HCT116 (cell line): ENCODE results near the gene IGSF23. TPM values are rescaled to one million over a fixed set of nuclear protein-coding genes. Genes with fewer than 3 reads are reported as not detected.
"Not testable (repeated sequence)": the region's sequence is repeated elsewhere in the genome, so short reads cannot be mapped to it uniquely, and the experiment has no call there.

Source experiments
- ATAC-seq: fragments of 200-7000 bp; cut with Tn5 transposase; 2 replicates; pipeline ENCODE4 v1.9.1; 2020; ENCODE audit warnings: mild to moderate bottlenecking, moderate library complexity
- BruUV-seq: library from RNA; stranded (reverse); fragments of 400-500 nt; replicated peaks from 2 replicates; lab custom pipeline; 2021; lab: Mats Ljungman, UMichigan
- CTCF ChIA-PET: fragments of 300-600 bp; sonication (Branson Sonifier 250); formaldehyde crosslinking; loops from one replicate; lab custom pipeline; 2021; ENCODE audit warnings: antibody characterized with exemption; lab: Charles Lee
- POLR2A ChIA-PET: fragments of 300-600, 350-600 bp; sonication (Branson Sonifier 250); formaldehyde crosslinking; loops from one replicate; lab custom pipeline; 2021; ENCODE audit warnings: antibody characterized with exemption; lab: Charles Lee
- RAD21 ChIA-PET, 2 experiments: fragments of 300-600 bp; sonication (Branson Sonifier 250); formaldehyde crosslinking; loops; one replicate each; lab custom pipeline; 2023; ENCODE audit warnings: low total read pairs in 2 of 2; ENCODE audit not compliant: uncharacterized antibody in 2 of 2, unreplicated experiment in 2 of 2, low non-redundant PET in 1 of 2; lab: Charles Lee
- DNase-seq: peaks from one replicate; pipeline ENCODE4 v3.0.0-alpha.2; 2010; ENCODE audit warnings: low read depth, low spot score
- H2AFZ ChIP-seq: fragments of 200-600 bp; shearing (Covaris generic), sonication (generic); 2 replicates; pipeline ENCODE4 v1.6.1; 2017; ENCODE audit warnings: low read depth, mixed run types, mixed read lengths, antibody characterized with exemption, low read length; ENCODE audit not compliant: poor library complexity, severe bottlenecking
- H3K27ac ChIP-seq: 2 replicates; pipeline ENCODE4 v1.5.1; 2012; ENCODE audit warnings: low read depth, low read length
- H3K27me3 ChIP-seq: fragments of 200-600 bp; sonication (generic); 2 replicates; pipeline ENCODE4 v1.6.1; 2016; ENCODE audit warnings: mixed run types, low read length, mixed read lengths; ENCODE audit not compliant: insufficient read depth
- H3K36me3 ChIP-seq, 2 experiments: fragments of 200-500 bp in 1 of 2; fragments of 200-600 bp in 1 of 2; sonication (Bioruptor generic) in 1 of 2; sonication (generic) in 1 of 2; 2 replicates each; pipeline versions ENCODE4 v1.5.1 to v1.6.1; 2014 to 2016; ENCODE audit warnings: low read length in 2 of 2, inconsistent platforms in 1 of 2, mixed read lengths in 1 of 2, mixed run types in 1 of 2; ENCODE audit not compliant: insufficient read depth in 2 of 2, control insufficient read depth in 1 of 2
- H3K4me1 ChIP-seq, 2 experiments: fragments of 200-600 bp in 1 of 2; sonication (generic) in 1 of 2; 2 replicates each; pipeline versions ENCODE4 v1.5.1 to v1.6.1; 2012 to 2017; ENCODE audit warnings: low read length in 2 of 2, inconsistent platforms in 1 of 2, mild to moderate bottlenecking in 1 of 2, mixed read lengths in 1 of 2, mixed run types in 1 of 2, moderate library complexity in 1 of 2; ENCODE audit not compliant: insufficient read depth in 2 of 2, control insufficient read depth in 1 of 2
- H3K4me2 ChIP-seq: fragments of 200-600 bp; sonication (generic); 2 replicates; pipeline ENCODE4 v1.6.1; 2017; ENCODE audit warnings: mixed run types, low read length, mixed read lengths
- H3K4me3 ChIP-seq, 2 experiments: fragments of 200-600 bp in 1 of 2; sonication (generic) in 1 of 2; replicated peaks in 1 of 2; 2 replicates each; pipeline ENCODE4 v1.5.1; 2011 to 2016; ENCODE audit warnings: low read length in 2 of 2, control low read depth in 1 of 2, low read depth in 1 of 2, mild to moderate bottlenecking in 1 of 2, mixed read lengths in 1 of 2, mixed run types in 1 of 2
- H3K79me2 ChIP-seq: fragments of 200-600 bp; sonication (generic); 2 replicates; pipeline ENCODE4 v1.6.1; 2017; ENCODE audit warnings: mild to moderate bottlenecking, mixed run types, low read length, moderate library complexity, mixed read lengths; ENCODE audit not compliant: insufficient read depth
- H3K9ac ChIP-seq: fragments of 200-600 bp; sonication (generic); 2 replicates; pipeline ENCODE4 v1.6.1; 2016; ENCODE audit warnings: low read length, mixed read lengths
- H3K9me2 ChIP-seq: fragments of 200-600 bp; sonication (generic), shearing (Covaris generic); 2 replicates; pipeline ENCODE4 v1.6.1; 2017; ENCODE audit warnings: mixed run types, mild to moderate bottlenecking, moderate library complexity; ENCODE audit not compliant: insufficient read depth
- H3K9me3 ChIP-seq, 2 experiments: fragments of 200-500 bp in 1 of 2; fragments of 200-600 bp in 1 of 2; sonication (Bioruptor generic) in 1 of 2; sonication (generic) in 1 of 2; 2 replicates each; pipeline ENCODE4 v1.6.1; 2014 to 2017; ENCODE audit warnings: low read length in 2 of 2, mixed read lengths in 2 of 2, inconsistent platforms in 1 of 2, low read depth in 1 of 2, mild to moderate bottlenecking in 1 of 2, mixed run types in 1 of 2, moderate library complexity in 1 of 2; ENCODE audit not compliant: control insufficient read depth in 1 of 2, insufficient read depth in 1 of 2
- H4K20me1 ChIP-seq: fragments of 200-600 bp; sonication (generic), shearing (Covaris generic); 2 replicates; pipeline ENCODE4 v1.6.1; 2017; ENCODE audit warnings: mixed run types, mild to moderate bottlenecking, moderate library complexity; ENCODE audit not compliant: insufficient read depth
- CBX3 ChIP-seq: IDR thresholded peaks from 2 replicates; pipeline ENCODE4 v1.6.1; 2012; ENCODE audit warnings: low read depth
- EGR1 ChIP-seq: IDR thresholded peaks from 2 replicates; pipeline ENCODE4 v1.6.1; 2012; ENCODE audit warnings: low read depth
- EZH2phosphoT487 ChIP-seq: fragments of 200-600 bp; IDR thresholded peaks from 2 replicates; pipeline ENCODE4 v1.6.1; 2018; ENCODE audit warnings: antibody characterized with exemption, borderline replicate concordance
- FOSL1 ChIP-seq: IDR thresholded peaks from 2 replicates; pipeline ENCODE4 v1.6.1; 2012; ENCODE audit warnings: low read depth
- JUND ChIP-seq: IDR thresholded peaks from 2 replicates; pipeline ENCODE4 v1.6.1; 2012
- RAD21 ChIP-seq: IDR thresholded peaks from 2 replicates; pipeline ENCODE4 v1.6.1; 2012; ENCODE audit warnings: low read depth, mild to moderate bottlenecking
- intact Hi-C: fragments of 100-400 bp; cut with micrococcal nuclease; formaldehyde crosslinking; loops from 2 replicates; pipeline ENCODE4 v1.10.0; 2022
- total RNA-seq: library from RNA; stranded (reverse); gene quantifications from one replicate; pipeline ENCODE4 v1.2.1, GENCODE V29; 2021; ENCODE audit not compliant: unreplicated experiment
- TF ChIP-seq, protein P1 (sequence below): IDR thresholded peaks from 2 replicates; pipeline ENCODE4 v1.6.1; 2012
- TF ChIP-seq, protein P2 (sequence below): IDR thresholded peaks from 2 replicates; pipeline ENCODE4 v1.6.1; 2012; ENCODE audit warnings: low read depth

Gene IGSF23
- total RNA-seq, 1 experiment from 2014 or later: not detected

GRCh38 chr19:44634058-44634457 is 20.7 kb downstream of the IGSF23 start:
- BruUV-seq, ATAC-seq, CTCF ChIA-PET: not testable (repeated sequence)

GRCh38 chr19:44634785-44635184 is 21.4 kb downstream of the IGSF23 start:
- Histone ChIP-seq H3K36me3 (0 out of 4 replicates have a peak, but pooled peaks cover 0 to 4% of the 10 kb centered on the region in 2 experiments), H3K9me2 (no peaks in the 10 kb centered on the region), H3K27ac (no peak overlapping the region), H3K4me2 (no peak overlapping the region), H3K9ac (no peak overlapping the region), H3K79me2 (no peaks in the 10 kb centered on the region), H3K9me3 (no peaks in the 10 kb centered on the region), H4K20me1 (no peaks in the 10 kb centered on the region), H3K27me3 (no peaks in the 10 kb centered on the region), H3K4me1 (peaks cover 0 to 23% of the 10 kb centered on the region in 2 experiments; a peak in 3 of 4 replicates), H2AFZ (no peak overlapping the region), H3K4me3 (no peak overlapping the region)
- POLR2A ChIA-PET: no interaction called here
- BruUV-seq: no TSS peak
- no peak for TF ChIP-seq CBX3
- no peak for TF ChIP-seq RAD21
- TF ChIP-seq, protein P1, sequence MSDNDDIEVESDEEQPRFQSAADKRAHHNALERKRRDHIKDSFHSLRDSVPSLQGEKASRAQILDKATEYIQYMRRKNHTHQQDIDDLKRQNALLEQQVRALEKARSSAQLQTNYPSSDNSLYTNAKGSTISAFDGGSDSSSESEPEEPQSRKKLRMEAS: no peak
- no peak for TF ChIP-seq EZH2phosphoT487
- TF ChIP-seq FOSL1: no peak
- TF ChIP-seq, protein P2, sequence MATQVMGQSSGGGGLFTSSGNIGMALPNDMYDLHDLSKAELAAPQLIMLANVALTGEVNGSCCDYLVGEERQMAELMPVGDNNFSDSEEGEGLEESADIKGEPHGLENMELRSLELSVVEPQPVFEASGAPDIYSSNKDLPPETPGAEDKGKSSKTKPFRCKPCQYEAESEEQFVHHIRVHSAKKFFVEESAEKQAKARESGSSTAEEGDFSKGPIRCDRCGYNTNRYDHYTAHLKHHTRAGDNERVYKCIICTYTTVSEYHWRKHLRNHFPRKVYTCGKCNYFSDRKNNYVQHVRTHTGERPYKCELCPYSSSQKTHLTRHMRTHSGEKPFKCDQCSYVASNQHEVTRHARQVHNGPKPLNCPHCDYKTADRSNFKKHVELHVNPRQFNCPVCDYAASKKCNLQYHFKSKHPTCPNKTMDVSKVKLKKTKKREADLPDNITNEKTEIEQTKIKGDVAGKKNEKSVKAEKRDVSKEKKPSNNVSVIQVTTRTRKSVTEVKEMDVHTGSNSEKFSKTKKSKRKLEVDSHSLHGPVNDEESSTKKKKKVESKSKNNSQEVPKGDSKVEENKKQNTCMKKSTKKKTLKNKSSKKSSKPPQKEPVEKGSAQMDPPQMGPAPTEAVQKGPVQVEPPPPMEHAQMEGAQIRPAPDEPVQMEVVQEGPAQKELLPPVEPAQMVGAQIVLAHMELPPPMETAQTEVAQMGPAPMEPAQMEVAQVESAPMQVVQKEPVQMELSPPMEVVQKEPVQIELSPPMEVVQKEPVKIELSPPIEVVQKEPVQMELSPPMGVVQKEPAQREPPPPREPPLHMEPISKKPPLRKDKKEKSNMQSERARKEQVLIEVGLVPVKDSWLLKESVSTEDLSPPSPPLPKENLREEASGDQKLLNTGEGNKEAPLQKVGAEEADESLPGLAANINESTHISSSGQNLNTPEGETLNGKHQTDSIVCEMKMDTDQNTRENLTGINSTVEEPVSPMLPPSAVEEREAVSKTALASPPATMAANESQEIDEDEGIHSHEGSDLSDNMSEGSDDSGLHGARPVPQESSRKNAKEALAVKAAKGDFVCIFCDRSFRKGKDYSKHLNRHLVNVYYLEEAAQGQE: no peak
- no peak for TF ChIP-seq EGR1
- TF ChIP-seq JUND: no peak
- RAD21 ChIA-PET: no interaction called here
- no peak for ATAC-seq
- CTCF ChIA-PET: no interaction called here
- no peak for DNase-seq
- intact Hi-C loops: no loop called here

More at GRCh38 chr19:44634058-44634457, 20.7 kb downstream of the IGSF23 start:
- POLR2A ChIA-PET, H4K20me1 ChIP-seq, H3K4me3 ChIP-seq, H3K4me2 ChIP-seq, H3K27me3 ChIP-seq, DNase-seq, RAD21 ChIA-PET, H3K79me2 ChIP-seq, H3K9ac ChIP-seq, H2AFZ ChIP-seq, H3K9me2 ChIP-seq, H3K27ac ChIP-seq, H3K36me3 ChIP-seq, intact Hi-C loops, H3K9me3 ChIP-seq: not testable (repeated sequence)
- H3K4me1 ChIP-seq: peaks cover 0 to 20% of the 10 kb centered on the region in 2 experiments; a peak in 3 of 4 replicates
